Caco-2 (cell line): ENCODE results near the gene CDC42SE2. TPM values are rescaled to one million over a fixed set of nuclear protein-coding genes. Genes with fewer than 3 reads are reported as not detected.

ENCODE experiments used
- BruUV-seq: library from RNA; stranded (reverse); fragments of 400-500 nt; replicated peaks from 2 replicates; lab custom pipeline; 2021; lab: Mats Ljungman, UMichigan
- CTCF ChIA-PET: fragments of 300-600 bp; sonication (Branson Sonifier 250); formaldehyde crosslinking; loops from one replicate; lab custom pipeline; 2022; ENCODE audit warnings: antibody characterized with exemption; lab: Charles Lee
- POLR2A ChIA-PET: fragments of 300-600 bp; sonication (Branson Sonifier 250); formaldehyde crosslinking; loops from one replicate; lab custom pipeline; 2022; ENCODE audit warnings: antibody characterized with exemption; lab: Charles Lee
- DNase-seq, 2 experiments: peaks; one replicate each; pipeline versions ENCODE4 v3.0.0 to v3.0.0-alpha.2; 2020 to 2022
- H3K27me3 ChIP-seq: replicated peaks from 2 replicates; pipeline ENCODE4 v1.6.0; 2011; ENCODE audit warnings: low read length; ENCODE audit not compliant: control insufficient read depth, insufficient read depth
- H3K36me3 ChIP-seq: 2 replicates; pipeline ENCODE4 v1.5.1; 2011; ENCODE audit warnings: low read length; ENCODE audit not compliant: control insufficient read depth, insufficient read depth
- H3K4me1 ChIP-seq: fragments of 250-450 bp; sonication (Bioruptor Pico); 2 replicates; pipeline ENCODE4 v1.5.1; 2020; ENCODE audit warnings: mild to moderate bottlenecking
- H3K4me3 ChIP-seq: 2 replicates; pipeline ENCODE4 v1.5.1; 2011; ENCODE audit warnings: low read depth, mild to moderate bottlenecking, control low read depth, low read length
- H3K9me3 ChIP-seq: fragments of 250-450 bp; sonication (Bioruptor Pico); 2 replicates; pipeline ENCODE4 v1.5.1; 2020; ENCODE audit warnings: mild to moderate bottlenecking, moderate library complexity
- H3K27ac Mint-ChIP-seq: one replicate; pipeline ENCODE4 v1.8.0; 2022; ENCODE audit warnings: mixed read lengths; ENCODE audit not compliant: unreplicated experiment
- H3K27me3 Mint-ChIP-seq: one replicate; pipeline ENCODE4 v1.8.0; 2022; ENCODE audit warnings: mixed read lengths; ENCODE audit not compliant: insufficient read depth, unreplicated experiment
- H3K36me3 Mint-ChIP-seq: one replicate; pipeline ENCODE4 v1.8.0; 2022; ENCODE audit warnings: mild to moderate bottlenecking, mixed read lengths; ENCODE audit not compliant: insufficient read depth, unreplicated experiment
- H3K4me1 Mint-ChIP-seq: one replicate; pipeline ENCODE4 v1.8.0; 2022; ENCODE audit warnings: low read depth, mixed read lengths; ENCODE audit not compliant: unreplicated experiment
- H3K4me3 Mint-ChIP-seq: one replicate; pipeline ENCODE4 v1.8.0; 2022; ENCODE audit warnings: mild to moderate bottlenecking, moderate library complexity, mixed read lengths; ENCODE audit not compliant: unreplicated experiment
- H3K9me3 Mint-ChIP-seq: one replicate; pipeline ENCODE4 v1.8.0; 2022; ENCODE audit warnings: mixed read lengths; ENCODE audit not compliant: unreplicated experiment
- intact Hi-C: fragments of 100-400 bp; cut with micrococcal nuclease; formaldehyde crosslinking; loops from one replicate; pipeline ENCODE4 v1.10.0; 2022; ENCODE audit not compliant: unreplicated experiment
- total RNA-seq: library from RNA; stranded (reverse); gene quantifications from 2 replicates; pipeline ENCODE4 v1.2.3, GENCODE V29; 2022
- TF ChIP-seq, protein P1 (sequence below), 2 experiments: fragments of 200-600 bp in 1 of 2; IDR thresholded peaks; 1 replicate in 1 of 2; 2 replicates in 1 of 2; pipeline versions ENCODE4 v1.5.1 to v1.8.0; 2011 to 2022; ENCODE audit warnings: antibody characterized with exemption in 1 of 2, control low read depth in 1 of 2, inconsistent platforms in 1 of 2, low read depth in 1 of 2, low read length in 1 of 2, mild to moderate bottlenecking in 1 of 2, moderate library complexity in 1 of 2; ENCODE audit not compliant: insufficient read depth in 1 of 2, severe bottlenecking in 1 of 2, unreplicated experiment in 1 of 2

CDC42SE2 gene
- total RNA-seq, 1 experiment from 2014 or later: 39.4 TPM

- H3K4me1 ChIP-seq: no peaks in the 10 kb centered on the region
- intact Hi-C loops: no loop called here
- H3K9me3 ChIP-seq: no peaks in the 10 kb centered on the region
- H3K4me3 ChIP-seq: no peak overlapping the region
- H3K36me3 ChIP-seq: peaks cover 1% of the 10 kb centered on the region; the same call in 1 of the 2 replicates
- TF ChIP-seq, protein P1, sequence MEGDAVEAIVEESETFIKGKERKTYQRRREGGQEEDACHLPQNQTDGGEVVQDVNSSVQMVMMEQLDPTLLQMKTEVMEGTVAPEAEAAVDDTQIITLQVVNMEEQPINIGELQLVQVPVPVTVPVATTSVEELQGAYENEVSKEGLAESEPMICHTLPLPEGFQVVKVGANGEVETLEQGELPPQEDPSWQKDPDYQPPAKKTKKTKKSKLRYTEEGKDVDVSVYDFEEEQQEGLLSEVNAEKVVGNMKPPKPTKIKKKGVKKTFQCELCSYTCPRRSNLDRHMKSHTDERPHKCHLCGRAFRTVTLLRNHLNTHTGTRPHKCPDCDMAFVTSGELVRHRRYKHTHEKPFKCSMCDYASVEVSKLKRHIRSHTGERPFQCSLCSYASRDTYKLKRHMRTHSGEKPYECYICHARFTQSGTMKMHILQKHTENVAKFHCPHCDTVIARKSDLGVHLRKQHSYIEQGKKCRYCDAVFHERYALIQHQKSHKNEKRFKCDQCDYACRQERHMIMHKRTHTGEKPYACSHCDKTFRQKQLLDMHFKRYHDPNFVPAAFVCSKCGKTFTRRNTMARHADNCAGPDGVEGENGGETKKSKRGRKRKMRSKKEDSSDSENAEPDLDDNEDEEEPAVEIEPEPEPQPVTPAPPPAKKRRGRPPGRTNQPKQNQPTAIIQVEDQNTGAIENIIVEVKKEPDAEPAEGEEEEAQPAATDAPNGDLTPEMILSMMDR (IDR thresholded peaks at IDR 0.05; ENCODE audit: insufficient read depth in 1 of 2, low read depth in 1 of 2, low read length in 1 of 2, severe bottlenecking in 1 of 2, unreplicated experiment in 1 of 2): no peak
- no peak for DNase-seq
- H3K9me3 Mint-ChIP-seq: peaks cover 12% of the 10 kb centered on the region
- BruUV-seq: no TSS peak
- CTCF ChIA-PET: interaction anchor here (0.7 kb wide), 1 partner anchor 268 kb away, joined by 3 read pairs; no protein-coding TSS in a partner anchor
- H3K36me3 Mint-ChIP-seq: peaks cover 56% of the 10 kb centered on the region
- H3K27me3 Mint-ChIP-seq: no peaks in the 10 kb centered on the region
- H3K4me3 Mint-ChIP-seq: no peak overlapping the region
- H3K4me1 Mint-ChIP-seq: no peaks in the 10 kb centered on the region
- POLR2A ChIA-PET: interaction anchor here (0.6 kb wide), 1 partner anchor 402 kb away, joined by 4 read pairs; no protein-coding TSS in a partner anchor
- no peaks in the 10 kb centered on the region for H3K27me3 ChIP-seq
- no peak overlapping the region for H3K27ac Mint-ChIP-seq
Observed at GRCh38 chr5:131406975-131407638, 143.3 kb downstream of the CDC42SE2 start.

DNA sequence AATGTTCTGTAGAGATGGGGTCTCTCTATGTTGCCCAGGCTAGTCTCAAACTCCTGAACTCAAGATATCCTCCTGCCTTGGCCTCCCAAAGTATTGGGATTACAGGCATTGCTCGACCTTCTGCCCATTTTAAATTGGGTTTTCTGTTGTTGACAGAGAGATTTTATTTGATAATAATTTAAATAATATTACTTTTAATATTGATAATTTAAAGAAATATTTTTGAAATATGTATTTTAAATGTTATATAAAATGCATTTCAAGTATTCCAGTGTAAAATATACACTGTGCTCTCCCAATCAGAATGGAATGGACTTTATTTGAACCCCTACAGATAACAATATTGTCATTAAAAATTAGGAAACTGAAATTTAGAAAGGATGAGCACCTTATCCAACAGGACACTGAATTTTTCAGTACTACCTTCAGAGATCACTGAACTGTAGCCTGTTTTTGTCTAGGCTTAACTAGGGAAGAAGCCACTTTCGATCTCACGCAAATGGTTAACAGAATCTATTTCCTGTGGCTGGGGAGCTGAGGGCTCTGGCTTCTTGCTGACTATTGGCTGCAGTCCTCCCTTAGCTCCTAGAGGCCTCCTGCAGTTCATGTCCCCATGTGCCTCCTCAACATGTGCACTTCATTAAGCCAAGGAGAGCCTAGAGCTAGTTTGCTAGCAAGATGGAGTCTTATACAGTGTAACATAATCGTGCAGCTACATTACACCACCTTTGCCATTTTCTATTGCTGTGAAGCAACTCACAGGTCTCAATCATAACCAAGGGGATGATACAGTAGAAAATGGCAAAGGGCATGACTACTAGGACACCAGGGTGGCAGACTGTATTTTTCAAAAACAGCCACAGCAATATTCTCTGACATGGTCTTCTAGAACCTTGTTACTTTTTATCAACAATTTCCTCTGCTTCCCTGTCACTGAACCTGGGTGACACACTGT lies 150.0 kb downstream of the CDC42SE2 start:
- no peak for DNase-seq
- intact Hi-C loops: no loop called here
- BruUV-seq: no TSS peak
- H3K36me3 Mint-ChIP-seq: peaks cover 34% of the 10 kb centered on the region
- TF ChIP-seq, protein P1 (IDR thresholded peaks at IDR 0.05; ENCODE audit: insufficient read depth in 1 of 2, low read depth in 1 of 2, low read length in 1 of 2, severe bottlenecking in 1 of 2, unreplicated experiment in 1 of 2): no peak
- no peaks in the 10 kb centered on the region for H3K27me3 ChIP-seq
- no peak overlapping the region for H3K27ac Mint-ChIP-seq
- H3K9me3 Mint-ChIP-seq: no peaks in the 10 kb centered on the region
- H3K4me3 ChIP-seq: no peak overlapping the region
- H3K36me3 ChIP-seq: no peaks in the 10 kb centered on the region; the same call in 1 of the 2 replicates
- POLR2A ChIA-PET: no interaction called here
- no peaks in the 10 kb centered on the region for H3K4me1 ChIP-seq
- H3K9me3 ChIP-seq: no peaks in the 10 kb centered on the region
- H3K27me3 Mint-ChIP-seq: no peaks in the 10 kb centered on the region
- no peaks in the 10 kb centered on the region for H3K4me1 Mint-ChIP-seq
- CTCF ChIA-PET: no interaction called here
- H3K4me3 Mint-ChIP-seq: no peak overlapping the region

- intact Hi-C loops: loop anchor here (1.0 to 5.0 kb wide), 3 partner anchors 251 to 304 kb away; partner anchors contain the start of gene HINT1
- Histone ChIP-seq H3K4me3 (no peak overlapping the region), H3K27me3 (no peaks in the 10 kb centered on the region), H3K36me3 (no peaks in the 10 kb centered on the region; the same call in 1 of the 2 replicates), H3K9me3 (no peaks in the 10 kb centered on the region), H3K4me1 (no peaks in the 10 kb centered on the region)
- Mint-ChIP-seq H3K27ac (no peak overlapping the region), H3K27me3 (no peaks in the 10 kb centered on the region), H3K4me3 (no peak overlapping the region), H3K4me1 (no peaks in the 10 kb centered on the region), H3K9me3 (no peaks in the 10 kb centered on the region), H3K36me3 (peaks cover 13% of the 10 kb centered on the region)
- POLR2A ChIA-PET: no interaction called here
- BruUV-seq: no TSS peak
- no peak for DNase-seq
- TF ChIP-seq, protein P1 (IDR thresholded peaks at IDR 0.05; ENCODE audit: insufficient read depth in 1 of 2, low read depth in 1 of 2, low read length in 1 of 2, severe bottlenecking in 1 of 2, unreplicated experiment in 1 of 2): no peak
- CTCF ChIA-PET: no interaction called here
Observed at GRCh38 chr5:131416729-131417128, 152.9 kb downstream of the CDC42SE2 start.
